A549 (cell line): ENCODE results near the gene SLC11A1. TPM values are rescaled to one million over a fixed set of nuclear protein-coding genes. Genes with fewer than 3 reads are reported as not detected.

Experiments used
- BHLHE40 ChIP-seq: IDR thresholded peaks from 2 replicates; pipeline ENCODE4 v1.6.1; 2012; ENCODE audit warnings: low read depth, low read length, inconsistent platforms
- CHD2 ChIP-seq: fragments of 150-350 bp; IDR thresholded peaks from 2 replicates; pipeline ENCODE4 v1.6.1; 2014; ENCODE audit warnings: low read length; ENCODE audit not compliant: partially characterized antibody
- EHF ChIP-seq: fragments of 250-450 bp; sonication (Bioruptor Pico); IDR thresholded peaks from 2 replicates; pipeline ENCODE4 v1.5.0; 2020; ENCODE audit warnings: mild to moderate bottlenecking
- FOSL2 ChIP-seq, 2 experiments: fragments of 450-650 bp in 1 of 2; fragments of >200 bp in 1 of 2; sonication (Bioruptor Twin) in 1 of 2; formaldehyde crosslinking; IDR thresholded peaks; 2 replicates each; pipeline versions ENCODE4 v1.5.0 to v1.6.1; 2016 to 2020; ENCODE audit warnings: mild to moderate bottlenecking in 1 of 2, moderate library complexity in 1 of 2
- FOXS1 ChIP-seq: fragments of 250-450 bp; sonication (Bioruptor Pico); IDR thresholded peaks from 2 replicates; pipeline ENCODE4 v1.5.0; 2020; ENCODE audit warnings: mild to moderate bottlenecking, moderate library complexity
- HOXB13 ChIP-seq: fragments of 250-450 bp; sonication (Bioruptor Pico); IDR thresholded peaks from 2 replicates; pipeline ENCODE4 v1.5.0; 2020; ENCODE audit warnings: low read depth, mild to moderate bottlenecking, moderate library complexity
- KDM1A ChIP-seq: fragments of 200-600 bp; sonication (generic); IDR thresholded peaks from 2 replicates; pipeline ENCODE4 v1.6.1; 2016; ENCODE audit warnings: low read depth, mild to moderate bottlenecking
- MAFK ChIP-seq: fragments of 450-650 bp; IDR thresholded peaks from 2 replicates; pipeline ENCODE4 v1.6.1; 2014; ENCODE audit not compliant: partially characterized antibody
- MAZ ChIP-seq: fragments of 150-350 bp; IDR thresholded peaks from 2 replicates; pipeline ENCODE4 v1.6.1; 2014; ENCODE audit warnings: antibody characterized with exemption, low read depth, low read length, borderline replicate concordance
- NPAS2 ChIP-seq: fragments of 250-450 bp; sonication (Bioruptor Pico); IDR thresholded peaks from 2 replicates; pipeline ENCODE4 v1.8.0; 2022; ENCODE audit warnings: mild to moderate bottlenecking, moderate library complexity, borderline replicate concordance
- NR3C1 ChIP-seq: fragments of >200 bp; sonication (Bioruptor Twin); formaldehyde crosslinking; IDR thresholded peaks from 3 replicates; pipeline ENCODE4 v1.6.1; 2017
- POLR2AphosphoS2 ChIP-seq: conservative IDR thresholded peaks from 2 replicates; pipeline ENCODE4 v1.6.1; 2012; ENCODE audit warnings: low read length, improper control_type of control experiment, inconsistent platforms
- ZNF302 ChIP-seq: fragments of 250-450 bp; sonication (Bioruptor Pico); IDR thresholded peaks from 2 replicates; pipeline ENCODE4 v1.9.0; 2021; ENCODE audit warnings: inconsistent platforms, mild to moderate bottlenecking, moderate library complexity
- polyA plus RNA-seq, 4 experiments: library from polyadenylated mRNA; depleted of rRNA in 3 of 4; stranded (reverse); fragments of >200 nt; fragmentation: RNase III in 1 of 4; extraction: RNeasy Plus Mini Kit Qiagen cat#74134 plus additional on column Dnase treatment in 1 of 4; gene quantifications; 2 replicates in 3 of 4; 3 replicates in 1 of 4; pipeline ENCODE4 v1.2.3, GENCODE V29; 2011 to 2017
- TF ChIP-seq, protein P1 (sequence below): fragments of >200 bp; sonication (Bioruptor Twin); formaldehyde crosslinking; IDR thresholded peaks from 3 replicates; pipeline ENCODE4 v1.6.1; 2016
- TF ChIP-seq, protein P2 (sequence below): IDR thresholded peaks from 2 replicates; pipeline ENCODE4 v1.6.1; 2012; ENCODE audit warnings: low read depth, borderline replicate concordance
- TF ChIP-seq, protein P3 (sequence below): fragments of >200 bp; sonication (Bioruptor Twin); formaldehyde crosslinking; IDR thresholded peaks from 3 replicates; pipeline ENCODE4 v1.5.1; 2016
- TF ChIP-seq, protein P4 (sequence below): IDR thresholded peaks from 2 replicates; pipeline ENCODE4 v1.6.1; 2012
- TF ChIP-seq, protein P5 (sequence below): fragments of 250-450 bp; sonication (Bioruptor Pico); IDR thresholded peaks from 2 replicates; pipeline ENCODE4 v1.5.0; 2021; ENCODE audit warnings: mild to moderate bottlenecking, moderate library complexity, borderline replicate concordance
- TF ChIP-seq, protein P6 (sequence below): IDR thresholded peaks from 2 replicates; pipeline ENCODE4 v1.6.1; 2012

Gene SLC11A1
- polyA plus RNA-seq, 2 of the 4 experiments (the other 2 are of a cell fraction), result 0.18 to 0.52 TPM

DNA sequence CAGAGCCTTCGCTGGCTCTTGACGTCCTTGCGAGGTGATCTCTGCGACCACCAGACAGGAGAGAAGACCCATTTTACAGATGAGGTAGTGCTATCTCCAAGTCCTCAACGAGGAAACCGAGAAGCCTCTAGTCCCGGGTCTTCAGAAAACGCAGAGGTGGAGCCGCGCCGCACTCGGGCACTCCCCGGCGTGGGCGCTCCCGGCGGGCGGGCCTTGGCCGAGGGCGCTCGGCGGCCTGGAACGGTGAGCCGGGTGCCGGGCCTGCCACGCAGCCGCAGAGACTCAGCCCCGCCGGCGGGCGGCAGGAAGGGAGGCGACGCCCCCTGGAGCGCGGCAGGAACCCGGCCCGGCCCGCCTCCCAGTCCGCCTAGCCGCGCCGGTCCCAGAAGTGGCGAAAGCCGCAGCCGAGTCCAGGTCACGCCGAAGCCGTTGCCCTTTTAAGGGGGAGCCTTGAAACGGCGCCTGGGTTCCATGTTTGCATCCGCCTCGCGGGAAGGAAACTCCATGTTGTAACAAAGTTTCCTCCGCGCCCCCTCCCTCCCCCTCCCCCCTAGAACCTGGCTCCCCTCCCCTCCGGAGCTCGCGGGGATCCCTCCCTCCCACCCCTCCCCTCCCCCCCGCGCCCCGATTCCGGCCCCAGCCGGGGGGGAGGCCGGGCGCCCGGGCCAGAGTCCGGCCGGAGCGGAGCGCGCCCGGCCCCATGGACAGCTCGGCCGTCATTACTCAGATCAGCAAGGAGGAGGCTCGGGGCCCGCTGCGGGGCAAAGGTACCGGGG lies 17.5 kb downstream of the SLC11A1 start, which contains the start of gene CTDSP1 (continued):
- no peak for TF ChIP-seq NPAS2 (CRISPR knock-in tag)
- peak; percentile 48; the same call in 1 of the 2 replicates for TF ChIP-seq MAZ
- no peak for TF ChIP-seq ZNF302 (CRISPR knock-in tag)
- TF ChIP-seq, protein P1, sequence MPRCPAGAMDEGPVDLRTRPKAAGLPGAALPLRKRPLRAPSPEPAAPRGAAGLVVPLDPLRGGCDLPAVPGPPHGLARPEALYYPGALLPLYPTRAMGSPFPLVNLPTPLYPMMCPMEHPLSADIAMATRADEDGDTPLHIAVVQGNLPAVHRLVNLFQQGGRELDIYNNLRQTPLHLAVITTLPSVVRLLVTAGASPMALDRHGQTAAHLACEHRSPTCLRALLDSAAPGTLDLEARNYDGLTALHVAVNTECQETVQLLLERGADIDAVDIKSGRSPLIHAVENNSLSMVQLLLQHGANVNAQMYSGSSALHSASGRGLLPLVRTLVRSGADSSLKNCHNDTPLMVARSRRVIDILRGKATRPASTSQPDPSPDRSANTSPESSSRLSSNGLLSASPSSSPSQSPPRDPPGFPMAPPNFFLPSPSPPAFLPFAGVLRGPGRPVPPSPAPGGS, result peak; percentile 38; the same call in 1 of the 3 replicates
- TF ChIP-seq FOXS1 (CRISPR knock-in tag), result no peak
- TF ChIP-seq NR3C1, result no peak
- TF ChIP-seq POLR2AphosphoS2, result no peak
- TF ChIP-seq, protein P2, sequence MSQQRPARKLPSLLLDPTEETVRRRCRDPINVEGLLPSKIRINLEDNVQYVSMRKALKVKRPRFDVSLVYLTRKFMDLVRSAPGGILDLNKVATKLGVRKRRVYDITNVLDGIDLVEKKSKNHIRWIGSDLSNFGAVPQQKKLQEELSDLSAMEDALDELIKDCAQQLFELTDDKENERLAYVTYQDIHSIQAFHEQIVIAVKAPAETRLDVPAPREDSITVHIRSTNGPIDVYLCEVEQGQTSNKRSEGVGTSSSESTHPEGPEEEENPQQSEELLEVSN, result peak; percentile 87
- peak; percentile 88; the same call in 1 of the 2 replicates for TF ChIP-seq KDM1A
- no peak for TF ChIP-seq BHLHE40
- TF ChIP-seq, protein P3, sequence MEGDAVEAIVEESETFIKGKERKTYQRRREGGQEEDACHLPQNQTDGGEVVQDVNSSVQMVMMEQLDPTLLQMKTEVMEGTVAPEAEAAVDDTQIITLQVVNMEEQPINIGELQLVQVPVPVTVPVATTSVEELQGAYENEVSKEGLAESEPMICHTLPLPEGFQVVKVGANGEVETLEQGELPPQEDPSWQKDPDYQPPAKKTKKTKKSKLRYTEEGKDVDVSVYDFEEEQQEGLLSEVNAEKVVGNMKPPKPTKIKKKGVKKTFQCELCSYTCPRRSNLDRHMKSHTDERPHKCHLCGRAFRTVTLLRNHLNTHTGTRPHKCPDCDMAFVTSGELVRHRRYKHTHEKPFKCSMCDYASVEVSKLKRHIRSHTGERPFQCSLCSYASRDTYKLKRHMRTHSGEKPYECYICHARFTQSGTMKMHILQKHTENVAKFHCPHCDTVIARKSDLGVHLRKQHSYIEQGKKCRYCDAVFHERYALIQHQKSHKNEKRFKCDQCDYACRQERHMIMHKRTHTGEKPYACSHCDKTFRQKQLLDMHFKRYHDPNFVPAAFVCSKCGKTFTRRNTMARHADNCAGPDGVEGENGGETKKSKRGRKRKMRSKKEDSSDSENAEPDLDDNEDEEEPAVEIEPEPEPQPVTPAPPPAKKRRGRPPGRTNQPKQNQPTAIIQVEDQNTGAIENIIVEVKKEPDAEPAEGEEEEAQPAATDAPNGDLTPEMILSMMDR, result no peak
- TF ChIP-seq HOXB13 (CRISPR knock-in tag), result no peak
- TF ChIP-seq, protein P4, sequence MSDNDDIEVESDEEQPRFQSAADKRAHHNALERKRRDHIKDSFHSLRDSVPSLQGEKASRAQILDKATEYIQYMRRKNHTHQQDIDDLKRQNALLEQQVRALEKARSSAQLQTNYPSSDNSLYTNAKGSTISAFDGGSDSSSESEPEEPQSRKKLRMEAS, result peak; percentile 92
- no peak for TF ChIP-seq EHF (CRISPR knock-in tag)
- TF ChIP-seq CHD2, result no peak
- TF ChIP-seq, protein P5, sequence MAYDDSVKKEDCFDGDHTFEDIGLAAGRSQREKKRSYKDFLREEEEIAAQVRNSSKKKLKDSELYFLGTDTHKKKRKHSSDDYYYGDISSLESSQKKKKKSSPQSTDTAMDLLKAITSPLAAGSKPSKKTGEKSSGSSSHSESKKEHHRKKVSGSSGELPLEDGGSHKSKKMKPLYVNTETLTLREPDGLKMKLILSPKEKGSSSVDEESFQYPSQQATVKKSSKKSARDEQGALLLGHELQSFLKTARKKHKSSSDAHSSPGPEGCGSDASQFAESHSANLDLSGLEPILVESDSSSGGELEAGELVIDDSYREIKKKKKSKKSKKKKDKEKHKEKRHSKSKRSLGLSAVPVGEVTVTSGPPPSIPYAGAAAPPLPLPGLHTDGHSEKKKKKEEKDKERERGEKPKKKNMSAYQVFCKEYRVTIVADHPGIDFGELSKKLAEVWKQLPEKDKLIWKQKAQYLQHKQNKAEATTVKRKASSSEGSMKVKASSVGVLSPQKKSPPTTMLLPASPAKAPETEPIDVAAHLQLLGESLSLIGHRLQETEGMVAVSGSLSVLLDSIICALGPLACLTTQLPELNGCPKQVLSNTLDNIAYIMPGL, result no peak
- TF ChIP-seq, protein P6, sequence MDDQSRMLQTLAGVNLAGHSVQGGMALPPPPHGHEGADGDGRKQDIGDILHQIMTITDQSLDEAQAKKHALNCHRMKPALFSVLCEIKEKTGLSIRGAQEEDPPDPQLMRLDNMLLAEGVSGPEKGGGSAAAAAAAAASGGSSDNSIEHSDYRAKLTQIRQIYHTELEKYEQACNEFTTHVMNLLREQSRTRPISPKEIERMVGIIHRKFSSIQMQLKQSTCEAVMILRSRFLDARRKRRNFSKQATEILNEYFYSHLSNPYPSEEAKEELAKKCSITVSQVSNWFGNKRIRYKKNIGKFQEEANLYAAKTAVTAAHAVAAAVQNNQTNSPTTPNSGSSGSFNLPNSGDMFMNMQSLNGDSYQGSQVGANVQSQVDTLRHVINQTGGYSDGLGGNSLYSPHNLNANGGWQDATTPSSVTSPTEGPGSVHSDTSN, result peak; percentile 55
- no peak for TF ChIP-seq FOSL2 (IDR thresholded peaks at IDR 0.05)
- TF ChIP-seq FOSL2 (CRISPR knock-in tag; IDR thresholded peaks at IDR 0.05), result no peak
- no peak for TF ChIP-seq MAFK
